ENCODE results near the gene RAE1. TPM values are rescaled to one million over a fixed set of nuclear protein-coding genes. Genes with fewer than 3 reads are reported as not detected.

RAE1 gene
- total and polyA plus RNA-seq, 2 of the 4 experiments (the other 2 are of a cell fraction): 32.8 to 80.5 TPM

- Histone ChIP-seq H4K20me1 (ENCODE audit: insufficient read depth, low read length) (no peaks in the 10 kb centered on the region), H4K5ac (ENCODE audit: low read depth, low read length) (no peak overlapping the region), H4K8ac (ENCODE audit: low read depth in 2 of 2, low read length in 2 of 2) (no peak overlapping the region), H3K4me3 (ENCODE audit: insufficient read depth, low read depth, low read length) (no peak overlapping the region), H2BK20ac (ENCODE audit: low read depth, low read length) (no peak overlapping the region), H2BK15ac (ENCODE audit: low read depth, low read length) (no peak overlapping the region), H3K9me1 (ENCODE audit: insufficient read depth, low read length) (no peaks in the 10 kb centered on the region; the same call in 1 of the 2 replicates), H2AK5ac (ENCODE audit: low read depth, low read length) (no peak overlapping the region), H3K36me3 (ENCODE audit: control insufficient read depth, insufficient read depth, low read length) (no peaks in the 10 kb centered on the region), H3K4ac (ENCODE audit: low read depth, low read length) (no peak overlapping the region), H3K27ac (ENCODE audit: insufficient read depth, low read length) (no peak overlapping the region), H3K9ac (ENCODE audit: low read depth, low read length) (no peak overlapping the region), H2BK120ac (ENCODE audit: low read depth, low read length) (no peak overlapping the region), H2BK5ac (ENCODE audit: low read depth, low read length, poor library complexity, severe bottlenecking) (no peak overlapping the region), H3K4me2 (ENCODE audit: low read depth, low read length) (no peak overlapping the region), H3K79me1 (ENCODE audit: low read depth in 1 of 2, low read length in 2 of 2) (no peaks in the 10 kb centered on the region), H2AFZ (replicated peaks; ENCODE audit: low read length, poor library complexity) (no peak overlapping the region), H3K18ac (ENCODE audit: low read depth, low read length) (no peak overlapping the region), H3K14ac (replicated peaks; ENCODE audit: low read depth, low read length) (no peak overlapping the region), H3K9me3 (ENCODE audit: control insufficient read depth, insufficient read depth, low read length) (no peaks in the 10 kb centered on the region), H3K56ac (ENCODE audit: extremely low read depth, insufficient read depth, low read length) (no peak overlapping the region), H2AK9ac (replicated peaks; ENCODE audit: low read depth, low read length, poor library complexity) (no peak overlapping the region), H3K27me3 (ENCODE audit: control insufficient read depth, insufficient read depth, low read length) (peaks cover 4% of the 10 kb centered on the region; the same call in 1 of the 2 replicates), H4K91ac (ENCODE audit: insufficient read depth, low read depth, low read length) (no peak overlapping the region), H3K4me1 (ENCODE audit: control insufficient read depth, insufficient read depth, low read length) (peaks cover 5% of the 10 kb centered on the region; the same call in 1 of the 2 replicates), H3K23ac (ENCODE audit: low read depth, low read length) (no peak overlapping the region)
- intact Hi-C loops (cut with micrococcal nuclease) (no loop called here), dilution Hi-C loops (cut with HindIII; ENCODE audit: low sequenced_read_pairs, unreplicated experiment) (no loop called here), in situ Hi-C loops (cut with MboI; ENCODE audit: low sequenced_read_pairs) (no loop called here)
- BruUV-seq (replicated peaks): no TSS peak
- POLR2A ChIA-PET (ENCODE audit: unreplicated experiment): no interaction called here
- ATAC-seq (ENCODE audit: low read depth): no peak
- DNase-seq: no peak
- CTCF ChIA-PET: interaction anchor here (0.5 kb wide), 1 partner anchor 179 kb away, joined by 3 read pairs; no protein-coding TSS in a partner anchor
- 73% methylated on average over 4 of the region's 11 CpGs; no CpG with 5 or more reads in 1 of the 2 experiments for WGBS, 2 experiments (ENCODE audit: extremely low coverage in 2 of 2, insufficient read length in 1 of 2)
- TF ChIP-seq RAD21 (IDR thresholded peaks at IDR 0.05; ENCODE audit: low read length) (no peak), USF2 (IDR thresholded peaks at IDR 0.05; ENCODE audit: low read depth, low read length) (no peak), CTCF (conservative IDR thresholded peaks at IDR 0.05; ENCODE audit: low read depth, low read length) (no peak), FOS (IDR thresholded peaks at IDR 0.05; ENCODE audit: low read depth, low read length) (no peak)
Observed at GRCh38 chr20:57415771-57416170, 64.7 kb downstream of the RAE1 start.

Data from IMR-90 (cell line).